Breast epithelium (tissue), 3 donors: Measurements from ENCODE around the gene KIAA2012.

Experiments
- CTCF ChIP-seq, 3 donors: fragments of 450-650 bp; IDR thresholded peaks; one replicate each; pipeline ENCODE4 v1.5.1; 2016 to 2017; ENCODE audit warnings: antibody characterized with exemption in 3 of 3, mild to moderate bottlenecking in 3 of 3, moderate library complexity in 3 of 3
- POLR2A ChIP-seq: fragments of 450-650 bp; IDR thresholded peaks from one replicate; pipeline ENCODE4 v1.6.1; 2016; ENCODE audit warnings: antibody characterized with exemption, mild to moderate bottlenecking, moderate library complexity

GRCh38 chr2:202196727-202197126 lies 123.7 kb downstream of the KIAA2012 start:
- TF ChIP-seq POLR2A (no peak), CTCF (IDR thresholded peaks at IDR 0.05) (no peak)
